Epithelial cell of proximal tubule (primary cell): ENCODE measurements around the gene SAMMSON. TPM values are rescaled to one million over a fixed set of nuclear protein-coding genes. Genes with fewer than 3 reads are reported as not detected.

Source experiments
- DNase-seq: peaks from one replicate; pipeline ENCODE4 v3.0.0-alpha.2; 2011; ENCODE audit warnings: low read depth
- H3K4me3 ChIP-seq: 2 replicates; pipeline ENCODE4 v1.5.1; 2011; ENCODE audit warnings: low read depth, mild to moderate bottlenecking, low read length
- total RNA-seq: library from RNA; depleted of rRNA; stranded (reverse); fragments of >200 nt; gene quantifications from 2 replicates; pipeline ENCODE4 v1.2.3, GENCODE V29; 2015
- TF ChIP-seq, protein P1 (sequence below): conservative IDR thresholded peaks from 2 replicates; pipeline ENCODE4 v1.5.1; 2012; ENCODE audit warnings: low read depth, mild to moderate bottlenecking, low read length

The SAMMSON gene
- total RNA-seq, 1 donor from 2014 or later = not detected

DNA sequence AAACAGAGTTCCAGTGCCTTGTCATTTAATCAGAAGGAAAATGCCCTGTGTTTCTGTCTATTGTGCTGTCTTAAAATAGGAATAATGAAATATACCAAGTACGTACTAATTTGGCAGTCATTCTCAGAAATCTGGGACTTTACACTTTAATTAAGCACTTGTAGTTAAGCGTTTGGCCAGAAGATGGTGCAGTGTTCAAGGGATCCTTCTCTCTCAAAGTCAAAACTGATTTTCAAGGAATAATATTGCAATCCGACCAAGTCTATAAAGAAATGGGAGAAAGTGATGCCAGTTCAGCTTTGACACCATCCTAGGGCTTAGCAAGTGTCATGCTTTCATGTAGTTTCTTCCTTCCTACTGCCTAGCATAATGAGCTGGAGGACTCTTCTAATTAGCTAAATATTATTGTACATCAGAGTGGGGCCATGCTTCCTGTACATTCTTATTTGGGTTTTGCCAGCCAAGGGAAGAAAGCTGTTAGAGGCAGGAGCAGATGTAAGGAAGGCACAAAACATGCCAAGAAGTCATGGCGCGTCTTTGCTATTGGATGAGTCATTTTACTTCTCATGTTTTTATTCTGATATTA, 64.8 kb downstream of the SAMMSON start:
- no peak for DNase-seq
- TF ChIP-seq, protein P1, sequence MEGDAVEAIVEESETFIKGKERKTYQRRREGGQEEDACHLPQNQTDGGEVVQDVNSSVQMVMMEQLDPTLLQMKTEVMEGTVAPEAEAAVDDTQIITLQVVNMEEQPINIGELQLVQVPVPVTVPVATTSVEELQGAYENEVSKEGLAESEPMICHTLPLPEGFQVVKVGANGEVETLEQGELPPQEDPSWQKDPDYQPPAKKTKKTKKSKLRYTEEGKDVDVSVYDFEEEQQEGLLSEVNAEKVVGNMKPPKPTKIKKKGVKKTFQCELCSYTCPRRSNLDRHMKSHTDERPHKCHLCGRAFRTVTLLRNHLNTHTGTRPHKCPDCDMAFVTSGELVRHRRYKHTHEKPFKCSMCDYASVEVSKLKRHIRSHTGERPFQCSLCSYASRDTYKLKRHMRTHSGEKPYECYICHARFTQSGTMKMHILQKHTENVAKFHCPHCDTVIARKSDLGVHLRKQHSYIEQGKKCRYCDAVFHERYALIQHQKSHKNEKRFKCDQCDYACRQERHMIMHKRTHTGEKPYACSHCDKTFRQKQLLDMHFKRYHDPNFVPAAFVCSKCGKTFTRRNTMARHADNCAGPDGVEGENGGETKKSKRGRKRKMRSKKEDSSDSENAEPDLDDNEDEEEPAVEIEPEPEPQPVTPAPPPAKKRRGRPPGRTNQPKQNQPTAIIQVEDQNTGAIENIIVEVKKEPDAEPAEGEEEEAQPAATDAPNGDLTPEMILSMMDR = peak; percentile 72
- no peak overlapping the region for H3K4me3 ChIP-seq

- H3K4me3 ChIP-seq = no peak overlapping the region
- TF ChIP-seq, protein P1 = peak; percentile 44
- DNase-seq = no peak
These were observed 66.2 kb downstream of the SAMMSON start for GRCh38 chr3:70065696-70066253.

DNA sequence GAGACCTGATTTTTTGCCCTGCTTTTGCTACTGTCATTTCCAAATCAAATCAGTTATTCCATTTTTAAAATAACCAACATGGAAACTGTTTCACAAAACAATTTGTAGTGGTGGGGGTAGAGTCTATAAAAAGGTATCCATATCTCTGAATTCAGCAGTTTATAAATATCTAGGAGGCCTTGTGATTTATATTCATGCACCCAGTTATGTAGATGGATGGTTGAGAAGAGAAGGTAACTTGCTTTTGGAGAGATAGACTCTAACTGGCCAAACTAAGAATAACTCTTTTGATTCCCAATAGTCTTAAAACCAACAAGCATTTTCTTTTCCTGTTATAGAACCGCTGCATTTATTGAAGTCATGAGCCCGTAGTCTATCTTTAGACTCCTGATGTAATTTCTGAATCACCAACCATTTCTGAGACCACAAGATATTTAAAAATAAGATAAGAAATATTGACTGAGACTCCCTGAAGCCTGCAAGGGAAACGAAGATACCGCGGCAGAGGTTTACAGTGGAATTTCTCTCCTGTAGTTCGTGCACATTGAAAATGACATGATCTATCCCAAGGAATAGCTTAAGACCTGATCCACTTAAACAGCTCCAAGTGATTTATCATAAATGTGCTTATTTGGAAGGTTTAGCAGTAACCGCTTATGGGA, 68.5 kb downstream of the SAMMSON start:
- TF ChIP-seq, protein P1 = no peak
- DNase-seq = no peak
- H3K4me3 ChIP-seq = no peak overlapping the region

GRCh38 chr3:70069557-70069956, 70.0 kb downstream of the SAMMSON start:
- TF ChIP-seq, protein P1 = no peak
- no peak overlapping the region for H3K4me3 ChIP-seq
- DNase-seq = no peak

DNA sequence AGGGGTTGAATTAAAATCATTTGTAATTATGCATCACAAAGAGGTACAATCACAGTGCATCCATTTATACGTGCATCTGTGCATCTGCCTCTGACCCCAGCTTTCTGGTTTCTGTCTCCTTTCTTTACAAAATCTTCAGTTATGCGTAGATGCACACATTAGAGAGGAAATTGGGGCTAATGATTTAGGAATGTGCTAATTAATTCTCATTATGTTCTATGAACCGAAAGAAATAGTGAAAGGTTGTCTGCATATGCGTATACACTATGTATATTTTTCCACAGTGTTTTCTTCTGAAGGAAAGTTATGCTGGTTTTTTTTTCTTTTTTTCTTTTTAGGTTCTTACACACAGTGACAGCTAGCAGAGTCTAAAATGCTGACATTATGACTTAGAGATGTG, 71.6 kb downstream of the SAMMSON start:
- H3K4me3 ChIP-seq = no peak overlapping the region
- TF ChIP-seq, protein P1 = no peak
- no peak for DNase-seq

- H3K4me3 ChIP-seq = peak overlapping the region; percentile 32
- TF ChIP-seq, protein P1 = no peak
These were observed 72.6 kb downstream of the SAMMSON start for GRCh38 chr3:70072180-70072579.

More at GRCh38 chr3:70072180-70072579, 72.6 kb downstream of the SAMMSON start:
- no peak for DNase-seq
